CD4-positive, alpha-beta T cell treated with Interleukin-4 for 1 hour (primary cell): ENCODE measurements around the gene RPP40.
"Not testable (repeated sequence)": the region's sequence is repeated elsewhere in the genome, so short reads cannot be mapped to it uniquely, and the experiment has no call there.

Experiments used
- DNase-seq, 2 donors: peaks; one replicate each; pipeline ENCODE4 v3.0.0-alpha.2; 2020 to 2022

The RPP40 gene

GRCh38 chr6:5012519-5012918 lies 8.7 kb upstream of the RPP40 start:
- no peak for DNase-seq

GRCh38 chr6:5011346-5011745 lies 7.5 kb upstream of the RPP40 start:
- no peak for DNase-seq

GRCh38 chr6:5007531-5007930 lies 3.7 kb upstream of the RPP40 start:
- DNase-seq, result no peak

- no peak for DNase-seq
Observed at GRCh38 chr6:5006222-5006621, 2.4 kb upstream of the RPP40 start.

- DNase-seq, result not testable (repeated sequence)
Observed at GRCh38 chr6:5005038-5005433, 1.2 kb upstream of the RPP40 start.

- DNase-seq, result no peak
Observed at GRCh38 chr6:5004373-5005037, 668 bp upstream of the RPP40 start.

GRCh38 chr6:4999586-4999985 lies 4.3 kb downstream of the RPP40 start:
- no peak for DNase-seq

GRCh38 chr6:4997862-4998261 lies 6.0 kb downstream of the RPP40 start:
- no peak for DNase-seq

- DNase-seq, result no peak
Observed at GRCh38 chr6:4994741-4995140, 9.1 kb downstream of the RPP40 start.

GRCh38 chr6:4987432-4987831 lies 16.4 kb downstream of the RPP40 start:
- DNase-seq, result no peak

GRCh38 chr6:4986999-4987398 lies 16.8 kb downstream of the RPP40 start:
- DNase-seq, result no peak

- DNase-seq, result no peak
Observed at GRCh38 chr6:4983322-4983721, 20.5 kb downstream of the RPP40 start.

- DNase-seq, result no peak
Observed at GRCh38 chr6:4981761-4982160, 22.1 kb downstream of the RPP40 start.

- no peak for DNase-seq
Observed at GRCh38 chr6:4979426-4979825, 24.4 kb downstream of the RPP40 start.

GRCh38 chr6:4977468-4977867 lies 26.4 kb downstream of the RPP40 start:
- no peak for DNase-seq

- no peak for DNase-seq
Observed at GRCh38 chr6:4975506-4975905, 28.3 kb downstream of the RPP40 start.

GRCh38 chr6:4974962-4975361 lies 28.9 kb downstream of the RPP40 start:
- DNase-seq, result no peak

GRCh38 chr6:4973982-4974745 lies 29.7 kb downstream of the RPP40 start:
- DNase-seq, result no peak

- DNase-seq, result no peak
Observed at GRCh38 chr6:4973415-4973814, 30.4 kb downstream of the RPP40 start.

- no peak for DNase-seq
Observed at GRCh38 chr6:4972438-4972837, 31.4 kb downstream of the RPP40 start.

GRCh38 chr6:4971851-4972250 lies 32.0 kb downstream of the RPP40 start:
- no peak for DNase-seq

GRCh38 chr6:4970739-4971395 lies 33.0 kb downstream of the RPP40 start:
- DNase-seq, result no peak

GRCh38 chr6:4969609-4970285 lies 34.1 kb downstream of the RPP40 start:
- DNase-seq, result no peak
